ENCODE results near the gene RNASET2.

The RNASET2 gene

DNA sequence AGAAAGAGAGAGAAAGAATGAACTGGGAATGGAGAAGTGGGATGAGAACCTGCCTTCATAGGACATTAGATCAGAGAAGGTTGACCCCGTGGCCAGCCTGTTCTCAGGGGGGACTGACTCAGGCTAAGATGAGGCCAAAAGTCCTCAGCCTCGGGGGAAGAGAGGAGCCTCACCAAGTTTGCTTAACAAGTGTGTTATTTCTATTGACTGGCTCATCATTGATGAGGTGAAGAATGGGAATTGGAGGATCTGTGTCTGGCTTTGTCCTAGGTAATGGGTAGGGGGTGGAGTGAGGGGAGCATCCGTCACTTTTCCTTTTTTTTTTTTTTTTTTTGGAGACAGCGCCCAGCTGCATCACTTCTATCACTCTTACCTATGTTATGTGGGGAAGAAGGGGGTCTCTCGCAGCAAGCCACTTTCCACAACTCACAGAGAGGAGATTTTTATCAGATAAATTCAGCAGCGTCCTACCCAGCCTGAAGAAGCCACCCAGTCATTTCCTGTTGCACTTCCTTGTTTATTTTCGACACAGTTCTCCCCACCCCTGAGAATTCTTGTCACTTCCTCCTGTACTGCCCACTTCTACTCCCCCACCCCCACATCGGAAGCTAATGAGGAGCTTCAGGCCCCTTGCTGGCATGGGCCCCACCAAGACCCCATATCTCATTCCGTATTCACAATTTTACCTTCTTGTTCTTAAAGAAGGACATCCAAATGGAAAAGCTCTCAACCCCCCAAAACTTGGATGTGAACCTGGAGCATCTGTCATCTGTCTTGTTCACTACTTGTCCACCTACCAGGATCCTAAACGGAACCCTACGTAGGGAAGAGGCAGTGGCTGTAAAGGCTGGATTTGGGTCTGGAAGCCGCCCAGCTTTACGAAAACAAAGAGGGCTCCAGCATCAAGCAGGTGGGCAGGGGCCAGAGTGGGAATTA lies 2.8 kb upstream of the RNASET2 start:
- DNase-seq (ENCODE audit: extremely low spot score): no peak
- POLR2A ChIA-PET: no interaction called here
- CTCF ChIA-PET: no interaction called here
- TF ChIP-seq FOXK2 (IDR thresholded peaks at IDR 0.05) (no peak), HDGF (IDR thresholded peaks at IDR 0.05; ENCODE audit: borderline replicate concordance) (no peak), ARNT (IDR thresholded peaks at IDR 0.05) (no peak), FOXM1 (IDR thresholded peaks at IDR 0.05; ENCODE audit: borderline replicate concordance) (no peak), BHLHE40 (IDR thresholded peaks at IDR 0.05; ENCODE audit: borderline replicate concordance) (no peak), TARDBP (IDR thresholded peaks at IDR 0.05) (no peak)

- no peak for DNase-seq (ENCODE audit: extremely low spot score)
- TF ChIP-seq FOXM1 (IDR thresholded peaks at IDR 0.05; ENCODE audit: borderline replicate concordance): no peak
- TF ChIP-seq FOXK2 (IDR thresholded peaks at IDR 0.05): no peak
- TF ChIP-seq CTBP1 (IDR thresholded peaks at IDR 0.05; ENCODE audit: borderline replicate concordance): no peak
- CTCF ChIA-PET: interaction anchor here (1.3 kb wide), 1 partner anchor 182 kb away, joined by 3 read pairs; no protein-coding TSS in a partner anchor
- POLR2A ChIA-PET: no interaction called here
Observed at GRCh38 chr6:166957805-166958076, 1.4 kb upstream of the RNASET2 start.

GRCh38 chr6:166957087-166957804 lies 896 bp upstream of the RNASET2 start:
- no peak for DNase-seq (ENCODE audit: extremely low spot score)
- CTCF ChIA-PET: interaction anchor here (1.3 kb wide), 1 partner anchor 182 kb away, joined by 3 read pairs; no protein-coding TSS in a partner anchor

DNA sequence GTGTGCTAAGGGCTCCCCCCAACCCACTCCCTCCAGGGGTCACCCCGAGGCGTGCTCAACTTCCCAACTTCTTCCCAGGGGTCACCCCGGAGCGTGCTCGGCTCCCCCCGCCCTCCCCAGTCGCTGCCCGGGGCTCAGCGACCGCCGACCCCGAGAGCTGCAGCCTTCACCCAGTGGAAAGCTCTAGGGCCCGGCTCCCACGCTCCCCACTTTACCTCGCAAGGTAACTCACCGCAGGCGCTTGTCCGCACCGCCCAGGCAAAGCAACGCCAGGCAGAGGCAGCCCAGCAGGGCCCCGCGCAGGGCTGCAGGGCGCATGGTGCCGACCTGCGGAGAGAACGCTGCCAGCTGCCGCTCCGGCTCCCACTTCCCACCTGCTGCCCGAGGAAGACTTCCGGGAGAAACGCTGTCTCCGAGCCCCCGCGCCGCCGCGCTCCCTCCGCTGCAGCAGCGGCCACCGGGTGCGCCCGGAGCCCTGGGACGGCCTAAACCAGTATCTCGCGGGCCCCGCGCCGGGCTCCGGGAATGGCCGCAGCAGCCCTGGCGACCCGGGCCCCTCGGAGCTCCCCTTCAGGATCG lies 396 bp downstream of the RNASET2 start:
- no peak for TF ChIP-seq ZNF384 (IDR thresholded peaks at IDR 0.05)
- peak; percentile 7 for TF ChIP-seq L3MBTL2 (conservative IDR thresholded peaks at IDR 0.05)
- TF ChIP-seq CTBP1 (IDR thresholded peaks at IDR 0.05; ENCODE audit: borderline replicate concordance): no peak
- ChIA-PET POLR2A (interaction anchor here (1.1 to 1.3 kb wide), 2 partner anchors 43 to 518 kb away, joined by 3 to 4 read pairs; partner anchors contain the start of gene CEP43), CTCF (interaction anchor here (1.3 kb wide), 1 partner anchor 181 kb away, joined by 3 read pairs; no protein-coding TSS in a partner anchor)
- DNase-seq (ENCODE audit: extremely low spot score): peak; percentile 60

More at GRCh38 chr6:166957087-166957804, 896 bp upstream of the RNASET2 start:
- POLR2A ChIA-PET: interaction anchor here (1.1 to 1.3 kb wide), 2 partner anchors 42 to 519 kb away, joined by 3 to 4 read pairs; partner anchors contain the start of gene CEP43
- no peak for TF ChIP-seq BHLHE40 (IDR thresholded peaks at IDR 0.05; ENCODE audit: borderline replicate concordance)
- TF ChIP-seq CTBP1 (IDR thresholded peaks at IDR 0.05; ENCODE audit: borderline replicate concordance): no peak
- no peak for TF ChIP-seq SP1 (IDR thresholded peaks at IDR 0.05)
- no peak for TF ChIP-seq FOXK2 (IDR thresholded peaks at IDR 0.05)
- TF ChIP-seq ELF4 (IDR thresholded peaks at IDR 0.05): no peak
- no peak for TF ChIP-seq TARDBP (IDR thresholded peaks at IDR 0.05)
- no peak for TF ChIP-seq ARNT (IDR thresholded peaks at IDR 0.05)
- TF ChIP-seq, protein P1, sequence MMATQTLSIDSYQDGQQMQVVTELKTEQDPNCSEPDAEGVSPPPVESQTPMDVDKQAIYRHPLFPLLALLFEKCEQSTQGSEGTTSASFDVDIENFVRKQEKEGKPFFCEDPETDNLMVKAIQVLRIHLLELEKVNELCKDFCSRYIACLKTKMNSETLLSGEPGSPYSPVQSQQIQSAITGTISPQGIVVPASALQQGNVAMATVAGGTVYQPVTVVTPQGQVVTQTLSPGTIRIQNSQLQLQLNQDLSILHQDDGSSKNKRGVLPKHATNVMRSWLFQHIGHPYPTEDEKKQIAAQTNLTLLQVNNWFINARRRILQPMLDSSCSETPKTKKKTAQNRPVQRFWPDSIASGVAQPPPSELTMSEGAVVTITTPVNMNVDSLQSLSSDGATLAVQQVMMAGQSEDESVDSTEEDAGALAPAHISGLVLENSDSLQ (IDR thresholded peaks at IDR 0.05): no peak
- TF ChIP-seq SUZ12 (IDR thresholded peaks at IDR 0.05): no peak
- no peak for TF ChIP-seq NFRKB (IDR thresholded peaks at IDR 0.05)
- TF ChIP-seq FOXM1 (IDR thresholded peaks at IDR 0.05; ENCODE audit: borderline replicate concordance): no peak
- no peak for TF ChIP-seq L3MBTL2 (conservative IDR thresholded peaks at IDR 0.05)
- no peak for TF ChIP-seq HDGF (IDR thresholded peaks at IDR 0.05; ENCODE audit: borderline replicate concordance)
- no peak for TF ChIP-seq ZNF384 (IDR thresholded peaks at IDR 0.05)
- TF ChIP-seq LEF1 (IDR thresholded peaks at IDR 0.05; ENCODE audit: borderline replicate concordance): no peak
- TF ChIP-seq FOXA1 (IDR thresholded peaks at IDR 0.05): no peak

GRCh38 chr6:166955121-166955864 lies 1.1 kb downstream of the RNASET2 start:
- peak; percentile 43 for DNase-seq (ENCODE audit: extremely low spot score)
- CTCF ChIA-PET: interaction anchor here (1.1 to 2.3 kb wide), 3 partner anchors 14 to 180 kb away, joined by 3 to 11 read pairs (median 3); no protein-coding TSS in a partner anchor
- TF ChIP-seq HDGF (IDR thresholded peaks at IDR 0.05; ENCODE audit: borderline replicate concordance) (no peak), FOXK2 (IDR thresholded peaks at IDR 0.05) (no peak), FOXA1 (IDR thresholded peaks at IDR 0.05) (no peak), CTBP1 (IDR thresholded peaks at IDR 0.05; ENCODE audit: borderline replicate concordance) (no peak), BHLHE40 (IDR thresholded peaks at IDR 0.05; ENCODE audit: borderline replicate concordance) (no peak), ELF4 (IDR thresholded peaks at IDR 0.05) (no peak), FOXM1 (IDR thresholded peaks at IDR 0.05; ENCODE audit: borderline replicate concordance) (no peak)
- POLR2A ChIA-PET: no interaction called here

DNA sequence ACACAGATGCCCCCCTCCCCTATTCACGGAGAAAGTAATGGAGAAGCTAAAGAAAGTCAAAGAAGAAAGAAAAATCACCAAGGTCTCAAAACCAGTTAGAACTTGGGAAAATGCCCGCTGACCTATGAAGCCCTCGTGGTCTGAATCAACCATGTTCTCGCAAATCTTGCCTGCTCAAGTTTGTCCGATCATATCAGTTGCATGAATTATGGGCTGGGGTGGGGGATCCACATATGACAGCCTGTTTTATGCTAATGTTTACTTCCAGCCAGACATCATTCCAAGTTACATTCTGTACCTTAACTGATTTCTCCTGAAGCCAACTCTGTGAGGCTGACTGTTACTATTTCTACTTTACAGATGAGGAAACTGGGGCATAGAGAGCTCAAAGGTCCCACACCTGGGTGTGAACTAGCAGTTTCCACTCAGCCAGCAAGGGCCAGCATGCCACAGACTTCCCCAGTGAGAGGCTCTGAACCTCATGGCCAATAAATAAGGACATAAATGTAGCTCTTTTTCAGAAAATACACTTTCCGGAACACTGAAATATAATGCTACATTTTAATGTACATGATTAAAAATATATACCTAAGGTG lies 2.1 kb downstream of the RNASET2 start:
- CTCF ChIA-PET: interaction anchor here (0.9 to 2.3 kb wide), 4 partner anchors 13 to 179 kb away, joined by 3 to 11 read pairs (median 3); no protein-coding TSS in a partner anchor
- no peak for TF ChIP-seq SUZ12 (IDR thresholded peaks at IDR 0.05)
- TF ChIP-seq ZNF384 (IDR thresholded peaks at IDR 0.05): no peak
- TF ChIP-seq HDGF (IDR thresholded peaks at IDR 0.05; ENCODE audit: borderline replicate concordance): no peak
- no peak for TF ChIP-seq L3MBTL2 (conservative IDR thresholded peaks at IDR 0.05)
- TF ChIP-seq, protein P1 (IDR thresholded peaks at IDR 0.05): no peak
- TF ChIP-seq FOXM1 (IDR thresholded peaks at IDR 0.05; ENCODE audit: borderline replicate concordance): no peak
- TF ChIP-seq ARNT (IDR thresholded peaks at IDR 0.05): no peak
- TF ChIP-seq BHLHE40 (IDR thresholded peaks at IDR 0.05; ENCODE audit: borderline replicate concordance): no peak
- TF ChIP-seq FOXA1 (IDR thresholded peaks at IDR 0.05): no peak
- TF ChIP-seq NFRKB (IDR thresholded peaks at IDR 0.05): no peak
- TF ChIP-seq TARDBP (IDR thresholded peaks at IDR 0.05): no peak
- no peak for TF ChIP-seq CTBP1 (IDR thresholded peaks at IDR 0.05; ENCODE audit: borderline replicate concordance)
- TF ChIP-seq LEF1 (IDR thresholded peaks at IDR 0.05; ENCODE audit: borderline replicate concordance): no peak
- TF ChIP-seq ELF4 (IDR thresholded peaks at IDR 0.05): no peak
- no peak for TF ChIP-seq SP1 (IDR thresholded peaks at IDR 0.05)
- TF ChIP-seq FOXK2 (IDR thresholded peaks at IDR 0.05): no peak
- DNase-seq (ENCODE audit: extremely low spot score): no peak
- POLR2A ChIA-PET: no interaction called here
